CD4-positive, alpha-beta T cell treated with Interleukin-2 at 100 ng/mL for 4 hours (primary cell): ENCODE measurements around the gene TNS1.

Source experiments
- DNase-seq: peaks from one replicate; pipeline ENCODE4 v3.0.0-alpha.2; 2020; ENCODE audit warnings: low spot score

The TNS1 gene

GRCh38 chr2:217998926-217999594, 3.7 kb downstream of the TNS1 start:
- no peak for DNase-seq

- no peak for DNase-seq
These were observed 5.3 kb downstream of the TNS1 start for GRCh38 chr2:217997510-217997909.

- DNase-seq: no peak
These were observed 6.4 kb downstream of the TNS1 start for GRCh38 chr2:217996361-217996760.

- no peak for DNase-seq
These were observed 7.0 kb downstream of the TNS1 start for GRCh38 chr2:217995731-217996231.

- DNase-seq: no peak
These were observed 8.0 kb downstream of the TNS1 start for GRCh38 chr2:217994776-217995274.

- peak; percentile 18 for DNase-seq
These were observed 8.9 kb downstream of the TNS1 start for GRCh38 chr2:217993817-217994463.

- DNase-seq: no peak
These were observed 9.7 kb downstream of the TNS1 start for GRCh38 chr2:217993138-217993537.

GRCh38 chr2:217992061-217992460, 10.7 kb downstream of the TNS1 start:
- DNase-seq: no peak

GRCh38 chr2:217990791-217991465, 11.9 kb downstream of the TNS1 start:
- no peak for DNase-seq

GRCh38 chr2:217990389-217990788, 12.4 kb downstream of the TNS1 start:
- DNase-seq: no peak

- DNase-seq: no peak
These were observed 13.4 kb downstream of the TNS1 start for GRCh38 chr2:217989221-217989948.

- DNase-seq: no peak
These were observed 14.0 kb downstream of the TNS1 start for GRCh38 chr2:217988840-217989204.

- peak; percentile 51 for DNase-seq
These were observed 14.6 kb downstream of the TNS1 start for GRCh38 chr2:217988014-217988839.

- DNase-seq: no peak
These were observed 15.4 kb downstream of the TNS1 start for GRCh38 chr2:217987391-217987790.

GRCh38 chr2:217986256-217986961, 16.4 kb downstream of the TNS1 start:
- no peak for DNase-seq

- no peak for DNase-seq
These were observed 19.2 kb downstream of the TNS1 start for GRCh38 chr2:217983276-217984233.

GRCh38 chr2:217981971-217982370, 20.8 kb downstream of the TNS1 start:
- no peak for DNase-seq

GRCh38 chr2:217981084-217981730, 21.6 kb downstream of the TNS1 start:
- no peak for DNase-seq

GRCh38 chr2:217980591-217980990, 22.2 kb downstream of the TNS1 start:
- DNase-seq: no peak
